Activated CD4-positive, alpha-beta T cell treated with anti-CD3 and anti-CD28 coated beads for 48 hours (primary cell): ENCODE measurements around the gene UNC5C.
"Not testable (repeated sequence)": the region's sequence is repeated elsewhere in the genome, so short reads cannot be mapped to it uniquely, and the experiment has no call there.

ENCODE experiments used
- DNase-seq: peaks from one replicate; pipeline ENCODE4 v3.0.0-alpha.2; 2020

UNC5C gene

DNA sequence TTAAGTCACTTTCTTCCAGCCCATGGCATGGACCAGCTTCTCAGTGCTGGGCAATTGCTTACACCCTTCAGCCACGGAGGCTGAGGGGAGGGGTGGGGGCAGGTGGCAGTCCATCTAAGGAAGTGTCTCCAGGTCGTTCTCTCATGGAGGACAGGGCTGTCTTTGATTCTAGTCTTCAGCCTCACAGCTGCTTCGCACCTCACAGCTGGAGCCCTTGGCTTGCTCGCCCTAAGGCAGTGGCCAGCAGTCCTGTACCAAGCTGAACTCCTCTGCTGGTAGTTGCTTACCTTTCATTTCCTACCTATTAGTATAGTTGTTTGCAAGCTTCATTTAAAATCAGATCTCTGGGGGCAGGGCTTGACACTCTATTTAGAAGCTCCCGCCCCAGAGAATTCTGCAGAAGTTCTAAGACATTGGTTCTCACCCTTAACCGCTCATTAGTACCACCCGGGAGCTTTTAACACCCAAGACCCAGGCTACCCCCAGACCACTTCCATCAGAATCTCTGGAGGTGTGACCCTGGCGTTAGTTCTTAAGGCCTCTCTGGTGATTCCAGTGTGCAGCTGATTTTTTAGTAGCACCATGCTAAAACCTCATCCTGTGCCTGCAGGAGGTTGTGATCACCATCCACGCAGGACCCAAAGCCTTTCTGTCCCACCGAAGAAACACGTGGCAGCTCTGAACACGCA is 386.8 kb downstream of the UNC5C start:
- no peak for DNase-seq

DNA sequence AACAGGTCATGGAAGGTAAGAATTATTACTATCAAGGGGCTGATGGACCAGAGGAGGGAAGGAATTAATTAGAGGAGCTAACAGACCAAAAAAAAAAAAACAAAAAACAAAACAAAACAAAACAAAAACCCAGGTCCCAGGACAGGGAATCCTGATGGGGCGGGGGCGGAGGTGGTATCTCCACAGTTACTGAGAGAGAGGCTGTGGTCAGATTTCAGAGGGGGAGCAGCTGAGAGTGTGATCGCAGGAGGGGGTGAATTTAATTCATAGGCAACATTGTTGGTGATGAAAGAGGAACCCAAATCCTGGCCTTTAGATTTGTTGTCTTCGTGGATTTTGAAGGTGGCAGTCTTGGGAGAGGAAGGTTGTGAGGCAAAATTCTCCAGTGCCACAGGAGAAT is 389.4 kb downstream of the UNC5C start:
- DNase-seq = no peak

DNA sequence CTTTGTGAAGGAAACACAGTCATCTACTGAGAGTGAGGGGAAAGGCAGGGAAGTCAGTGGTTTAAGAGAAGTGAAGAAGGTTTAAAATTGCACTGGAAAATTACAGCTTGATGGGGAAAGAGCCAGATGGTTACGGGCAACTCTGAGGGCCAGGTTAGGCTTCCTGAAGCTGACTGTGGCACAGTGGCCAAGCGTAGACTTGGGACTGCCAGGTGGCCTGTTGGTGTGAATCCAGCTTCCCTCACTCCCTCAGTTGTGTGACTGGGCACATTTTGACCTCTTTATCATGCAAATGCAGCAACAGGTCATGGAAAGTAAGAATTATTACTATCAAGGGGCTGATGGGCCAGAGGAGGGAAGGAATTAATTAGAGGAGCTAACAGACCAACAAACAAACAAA is 390.1 kb downstream of the UNC5C start:
- DNase-seq = no peak

DNA sequence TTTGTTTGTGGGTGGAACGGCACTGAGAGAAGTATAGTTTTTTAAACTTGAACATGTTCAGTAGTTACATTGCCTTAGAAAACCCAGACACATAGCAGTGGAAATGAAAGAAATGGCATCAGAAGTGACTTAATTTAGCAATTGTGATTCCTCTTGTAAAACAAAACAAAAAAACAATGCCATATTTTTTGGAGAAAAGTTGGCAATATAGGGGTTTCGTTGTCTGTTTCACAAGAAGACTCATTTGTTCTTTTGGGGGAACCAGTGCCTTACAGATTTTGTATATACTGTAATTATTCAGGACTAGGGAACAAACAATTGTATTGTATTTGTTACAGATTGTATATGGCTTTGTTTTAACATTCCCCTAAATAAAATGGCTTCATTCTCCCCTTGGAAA is 390.7 kb downstream of the UNC5C start:
- DNase-seq = no peak

DNA sequence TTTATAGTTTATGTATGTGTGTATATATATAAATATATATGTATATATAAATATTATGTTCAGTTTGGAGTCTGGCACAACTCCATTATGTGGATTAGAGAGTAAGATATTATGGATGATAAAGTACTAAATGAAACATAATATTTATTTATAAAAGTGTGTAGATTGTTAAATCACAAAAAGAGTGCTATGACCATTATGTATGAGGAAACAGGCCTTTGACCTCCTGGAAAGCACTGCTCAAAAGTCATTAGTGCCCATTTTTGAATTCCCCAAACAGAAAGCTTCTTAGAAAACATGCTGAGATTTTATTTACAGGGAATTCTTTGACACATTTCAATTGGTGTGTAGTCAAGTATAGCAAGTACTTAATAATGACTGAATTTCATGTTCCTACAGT is 391.2 kb downstream of the UNC5C start:
- DNase-seq = no peak

DNA sequence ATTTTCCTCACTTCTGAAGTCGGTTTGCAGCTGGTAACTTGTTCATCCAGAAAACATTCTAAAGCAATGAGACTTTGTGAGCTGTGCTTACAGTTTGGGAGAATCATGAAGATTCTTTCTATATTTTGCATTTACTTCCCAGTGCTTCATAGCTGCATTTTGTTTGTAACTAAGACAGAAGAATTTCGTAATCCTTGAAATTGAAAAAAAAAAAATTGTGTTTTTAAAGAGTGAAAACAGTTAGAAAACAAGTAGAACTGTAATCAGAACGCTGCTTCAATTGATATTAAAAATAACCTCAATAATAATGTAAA is 392.4 kb downstream of the UNC5C start:
- no peak for DNase-seq

DNA sequence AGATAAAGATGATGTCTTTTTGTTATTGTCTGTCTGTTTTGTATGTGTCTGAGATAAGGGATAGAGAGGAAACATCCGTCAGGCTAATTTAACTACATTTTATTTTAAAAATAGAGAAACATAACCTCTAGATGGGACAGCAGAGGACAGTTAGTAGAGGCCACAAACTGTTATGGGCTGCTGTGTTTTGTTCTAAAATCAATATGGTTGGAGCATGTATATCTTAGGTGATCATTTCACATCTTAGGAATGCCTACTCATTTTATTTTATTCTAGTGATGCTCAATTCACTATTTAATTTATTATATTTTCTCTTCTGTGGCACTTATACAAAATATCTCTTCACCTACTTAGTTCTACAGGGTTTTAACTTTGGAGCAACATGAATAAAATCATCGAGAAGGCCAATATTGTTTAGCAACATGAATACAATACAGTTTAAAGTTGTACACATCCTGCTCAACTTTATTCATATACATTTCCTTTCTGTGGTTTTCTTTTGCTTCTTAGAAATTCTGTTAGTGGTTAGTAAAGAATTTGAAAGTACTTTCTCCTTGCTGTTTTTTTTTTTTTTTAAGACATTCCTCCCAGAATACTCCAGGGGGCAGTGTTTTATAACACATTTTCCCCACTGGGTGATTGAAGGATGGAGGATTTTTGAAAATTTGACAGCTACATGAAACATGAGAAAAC is 392.9 kb downstream of the UNC5C start:
- no peak for DNase-seq

DNA sequence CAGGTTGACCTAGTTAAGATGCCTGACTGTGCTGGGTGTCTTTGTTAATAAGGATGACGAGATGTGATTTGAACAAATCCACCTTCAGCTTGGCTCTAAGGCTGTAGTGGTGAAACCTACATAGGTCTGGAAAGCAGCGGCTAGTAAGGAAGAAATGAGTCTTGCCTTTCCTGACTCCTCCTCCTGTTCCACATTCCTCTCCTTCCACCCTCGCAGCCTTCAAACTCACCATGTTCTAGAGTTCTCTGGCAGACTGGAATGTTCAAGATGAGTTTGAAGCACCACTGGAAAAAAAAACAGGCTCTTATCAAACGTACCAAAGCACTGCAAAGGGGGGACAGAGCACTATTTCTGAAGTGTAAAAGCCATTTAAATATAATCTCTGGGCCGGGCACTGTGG is 395.6 kb downstream of the UNC5C start:
- no peak for DNase-seq

DNA sequence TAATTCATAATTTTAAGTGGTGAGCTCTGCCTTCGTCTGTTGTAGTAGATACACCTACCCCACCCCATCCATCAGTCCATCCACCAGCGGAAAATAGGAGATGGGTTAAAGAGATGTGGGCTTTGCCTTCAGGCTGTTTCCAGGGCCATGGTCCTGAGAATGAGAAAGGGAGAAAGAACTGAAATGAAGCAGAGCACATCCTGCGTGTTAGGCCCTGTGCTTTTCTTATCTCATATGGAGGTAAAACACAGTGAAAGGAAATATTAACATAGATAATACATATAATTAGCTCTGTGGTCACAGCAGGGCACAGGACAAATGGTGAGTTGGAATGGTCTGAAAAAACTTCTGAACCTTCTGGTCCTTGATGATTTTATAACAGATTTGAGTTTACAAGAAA is 397.5 kb downstream of the UNC5C start:
- no peak for DNase-seq

DNA sequence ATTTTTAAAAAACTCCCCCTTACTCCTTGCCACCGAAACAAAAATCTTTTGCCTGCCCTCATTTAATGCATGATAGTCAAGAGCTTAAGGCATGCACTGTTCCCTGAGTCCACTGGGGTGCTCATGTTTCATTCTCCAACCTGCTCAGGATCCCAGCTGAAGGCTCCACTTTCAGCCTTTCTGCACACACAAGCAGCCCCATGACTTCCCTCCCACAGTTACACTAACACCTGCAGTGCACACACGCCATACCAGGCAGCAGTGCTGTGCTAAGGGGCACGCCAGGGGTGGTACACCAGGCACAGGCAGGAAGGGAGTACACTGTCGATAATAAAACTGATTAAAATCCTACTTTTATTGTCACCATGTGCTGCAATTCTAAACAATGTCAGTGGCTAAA is 405.8 kb downstream of the UNC5C start:
- no peak for DNase-seq

DNA sequence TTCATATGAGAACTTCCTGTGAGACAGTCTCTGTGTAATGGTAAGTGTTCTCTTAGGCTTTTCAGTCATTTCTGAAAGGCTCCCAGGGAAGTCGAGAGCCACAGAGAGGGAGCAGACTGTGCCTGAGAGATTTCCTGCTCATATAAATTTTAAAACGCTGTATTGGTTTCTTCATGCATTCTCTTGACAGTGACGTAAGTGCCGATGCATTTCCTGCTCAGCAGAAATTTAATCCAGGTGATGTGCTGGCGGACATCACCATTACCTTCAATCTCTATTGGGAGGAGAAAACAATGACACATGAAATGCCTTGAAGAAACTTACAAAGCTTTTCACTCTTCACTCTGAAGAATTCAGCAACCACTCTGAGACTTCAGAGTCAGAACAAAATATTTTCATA is 407.4 kb downstream of the UNC5C start:
- DNase-seq = no peak

DNA sequence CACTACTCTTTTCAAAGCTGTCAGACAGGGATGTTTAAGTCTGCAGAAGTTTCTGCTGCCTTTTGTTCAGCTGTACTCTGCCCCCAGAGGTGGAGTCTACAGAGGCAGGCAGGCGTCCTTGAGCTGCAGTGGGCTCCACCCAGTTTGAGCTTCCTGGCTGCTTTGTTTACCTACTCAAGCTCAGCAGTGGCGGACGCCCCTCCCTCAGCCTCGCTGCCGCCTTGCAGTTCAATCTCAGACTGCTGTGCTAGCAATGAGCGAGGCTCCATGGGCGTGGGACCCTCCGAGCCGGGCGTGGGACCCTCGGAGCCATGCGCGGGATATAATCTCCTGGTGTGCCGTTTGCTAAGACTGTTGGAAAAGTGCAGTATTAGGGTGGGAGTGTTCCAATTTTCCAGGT is 409.3 kb downstream of the UNC5C start:
- not testable (repeated sequence) for DNase-seq

DNA sequence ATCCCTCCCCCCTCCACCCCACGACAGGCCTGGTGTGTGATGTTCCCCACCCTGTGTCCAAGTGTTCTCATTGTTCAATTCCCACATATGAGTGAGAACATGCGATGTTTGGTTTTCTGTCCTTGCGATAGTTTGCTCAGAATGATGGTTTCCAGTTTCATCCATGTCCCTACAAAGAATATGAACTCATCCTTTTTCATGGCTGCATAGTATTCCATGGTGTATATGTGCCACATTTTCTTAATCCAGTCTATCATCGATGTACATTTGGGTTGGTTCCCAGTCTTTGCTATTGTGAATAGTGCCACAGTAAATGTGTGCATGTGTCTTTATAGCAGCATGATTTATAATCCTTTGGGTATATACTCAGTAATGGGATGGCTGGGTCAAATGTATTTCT is 414.8 kb downstream of the UNC5C start:
- not testable (repeated sequence) for DNase-seq

DNA sequence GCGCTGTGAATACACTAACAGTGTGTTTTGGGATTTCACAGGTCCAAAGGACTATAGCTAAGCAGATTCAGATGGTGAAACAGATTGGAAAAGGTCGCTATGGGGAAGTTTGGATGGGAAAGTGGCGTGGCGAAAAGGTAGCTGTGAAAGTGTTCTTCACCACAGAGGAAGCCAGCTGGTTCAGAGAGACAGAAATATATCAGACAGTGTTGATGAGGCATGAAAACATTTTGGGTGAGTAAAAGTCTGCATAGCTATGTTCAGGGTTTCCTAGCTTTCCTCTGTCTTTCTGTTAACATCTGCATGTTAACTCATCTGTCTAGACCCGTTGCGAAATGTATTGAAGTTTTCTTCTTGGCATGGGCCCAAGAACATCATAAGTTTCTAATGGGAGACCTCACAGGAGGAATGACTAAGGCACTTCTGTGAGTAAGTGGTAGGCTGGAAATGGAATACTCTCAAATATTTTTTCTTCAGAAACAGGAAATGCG is 418.9 kb downstream of the UNC5C start:
- no peak for DNase-seq

DNA sequence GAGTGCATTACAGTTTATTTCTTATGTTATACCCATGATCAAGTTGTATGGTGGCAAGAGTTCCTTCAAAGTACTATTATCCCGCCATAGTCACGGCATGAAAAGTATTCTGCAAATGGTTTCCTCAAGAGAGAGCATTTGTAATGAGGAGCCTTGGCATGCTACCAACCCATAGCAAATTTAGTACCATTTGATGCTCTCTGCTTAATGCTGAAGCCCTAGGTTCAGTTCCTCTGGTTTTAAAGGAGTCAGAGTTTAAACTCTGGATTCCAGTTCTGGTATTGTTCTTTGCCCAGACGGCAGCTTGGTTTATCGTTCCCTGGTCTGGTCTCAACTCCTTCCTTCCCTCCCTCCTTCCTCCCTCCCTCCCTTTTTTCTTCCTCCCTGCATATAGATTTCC is 419.7 kb downstream of the UNC5C start:
- no peak for DNase-seq

DNA sequence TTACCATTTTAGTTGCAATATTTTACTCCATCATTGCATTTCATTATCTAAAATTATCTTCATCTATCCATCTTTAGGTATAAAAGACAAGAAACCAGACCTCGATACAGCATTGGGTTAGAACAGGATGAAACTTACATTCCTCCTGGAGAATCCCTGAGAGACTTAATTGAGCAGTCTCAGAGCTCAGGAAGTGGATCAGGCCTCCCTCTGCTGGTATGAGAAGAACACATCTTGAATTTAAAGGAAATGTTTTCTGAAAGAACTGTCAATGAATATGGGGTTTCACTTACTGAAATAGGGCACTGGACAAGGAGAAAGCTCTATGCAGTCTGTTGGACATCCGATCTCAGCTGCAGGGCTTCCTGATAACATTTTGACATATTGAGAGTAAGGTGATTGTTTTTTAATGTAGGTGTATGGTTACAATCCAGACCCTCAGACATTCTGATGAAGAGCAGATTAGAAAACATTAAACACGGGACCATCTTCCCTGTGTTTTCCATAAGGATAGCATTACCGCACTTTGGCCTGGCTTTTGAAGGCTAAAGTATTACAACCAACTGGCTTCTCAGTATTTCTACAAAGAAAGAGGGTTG is 423.8 kb downstream of the UNC5C start:
- no peak for DNase-seq

DNA sequence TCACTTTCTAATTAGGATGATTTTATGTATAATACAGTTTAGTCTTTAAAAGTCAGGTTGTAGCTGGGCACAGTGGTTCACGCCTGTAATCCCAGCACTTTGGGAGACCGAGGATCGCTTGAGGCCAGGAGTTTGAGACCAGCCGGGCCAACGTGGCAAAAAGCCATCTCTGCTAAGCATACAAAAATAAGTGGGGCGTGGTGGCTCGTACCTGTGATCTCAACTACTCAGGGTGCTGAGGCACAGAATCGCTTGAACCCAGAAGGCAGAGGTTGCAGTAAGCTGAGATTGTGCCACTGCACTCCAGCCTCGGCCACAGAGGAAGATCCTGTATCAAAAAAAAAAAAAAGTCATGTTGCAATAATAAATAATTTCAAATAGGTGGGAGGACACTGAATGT is 426.8 kb downstream of the UNC5C start:
- no peak for DNase-seq

DNA sequence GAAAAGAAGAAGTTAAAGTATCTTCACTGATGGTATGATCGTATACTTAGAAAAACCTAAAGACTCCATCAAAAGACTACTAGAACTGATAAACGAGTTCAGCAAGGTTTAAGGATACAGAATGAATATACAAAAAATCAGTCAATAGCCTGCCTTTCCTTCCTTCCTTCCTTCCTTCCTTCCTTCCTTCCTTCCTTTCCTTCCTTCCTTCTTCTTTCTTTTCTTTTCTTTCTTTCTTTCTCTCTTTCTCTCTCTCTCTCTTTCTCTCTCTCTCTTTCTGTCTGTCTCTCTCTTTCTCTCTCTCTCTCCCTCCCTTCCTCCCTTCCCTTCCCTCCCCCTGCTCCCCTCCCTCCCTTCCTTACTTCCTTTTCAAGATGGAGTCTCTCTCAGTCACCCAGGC is 428.3 kb downstream of the UNC5C start:
- no peak for DNase-seq

DNA sequence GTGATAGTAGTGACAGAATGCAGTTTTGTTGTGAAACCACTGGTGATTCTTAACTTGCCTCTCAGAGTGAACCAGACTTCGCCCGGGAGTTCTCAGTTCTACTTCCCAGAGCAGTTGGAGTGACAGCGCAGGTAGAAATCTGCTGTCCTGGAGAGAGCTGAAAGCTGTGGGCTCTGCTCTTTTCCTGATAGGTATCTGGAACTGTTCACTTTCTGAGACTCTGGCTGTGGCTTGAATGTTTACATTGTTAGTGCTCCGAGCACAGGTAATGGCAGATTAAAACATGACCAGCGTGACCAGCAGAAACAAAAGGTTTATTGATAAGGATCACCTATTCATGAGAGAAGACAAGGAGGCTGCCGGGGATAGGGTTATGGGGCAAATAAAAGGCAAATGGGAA is 430.3 kb downstream of the UNC5C start:
- DNase-seq = no peak

DNA sequence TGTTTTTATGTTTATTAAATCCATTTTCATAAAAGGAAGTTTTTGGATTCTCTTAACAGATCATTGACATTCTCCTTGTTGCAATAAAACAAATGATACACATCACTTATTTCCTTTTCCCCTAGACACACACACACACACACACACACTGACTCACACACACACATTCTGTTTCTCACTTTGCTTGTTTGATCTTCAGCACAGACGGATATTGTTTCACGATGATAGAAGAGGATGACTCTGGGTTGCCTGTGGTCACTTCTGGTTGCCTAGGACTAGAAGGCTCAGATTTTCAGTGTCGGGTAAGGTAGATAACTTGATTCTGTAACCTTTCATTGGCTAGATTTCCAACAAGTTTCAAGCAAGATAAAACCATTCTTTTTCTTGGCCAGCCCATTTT is 434.3 kb downstream of the UNC5C start:
- no peak for DNase-seq
